Aorta (tissue), 5 donors: ENCODE data around the gene TMEM72. TPM values are rescaled to one million over a fixed set of nuclear protein-coding genes. Genes with fewer than 3 reads are reported as not detected.

Experiments used
- ATAC-seq: fragments of 200-7000 bp; cut with Tn5 transposase; one replicate; pipeline ENCODE4 v1.9.1; 2022; ENCODE audit warnings: moderate library complexity; ENCODE audit not compliant: low FRiP score
- DNase-seq, 2 donors: peaks; one replicate each; pipeline ENCODE4 v3.0.0-alpha.2; 2020
- H3K27ac ChIP-seq, 2 donors: one replicate each; pipeline ENCODE4 v1.5.1; 2013; ENCODE audit warnings: low read length in 2 of 2, mild to moderate bottlenecking in 2 of 2, moderate library complexity in 2 of 2, control low read depth in 1 of 2, inconsistent platforms in 1 of 2, low read depth in 1 of 2
- H3K27me3 ChIP-seq, 2 donors: one replicate each; pipeline ENCODE4 v1.6.1; 2013; ENCODE audit warnings: control low read depth in 1 of 2, low read length in 1 of 2, mild to moderate bottlenecking in 1 of 2, moderate library complexity in 1 of 2; ENCODE audit not compliant: insufficient read depth in 2 of 2, control insufficient read depth in 1 of 2
- H3K36me3 ChIP-seq, 2 donors: one replicate each; pipeline ENCODE4 v1.6.1; 2013; ENCODE audit warnings: control low read depth in 1 of 2, low read length in 1 of 2, mild to moderate bottlenecking in 1 of 2; ENCODE audit not compliant: insufficient read depth in 2 of 2, control insufficient read depth in 1 of 2
- H3K4me1 ChIP-seq, 2 donors: one replicate each; pipeline ENCODE4 v1.6.1; 2013; ENCODE audit warnings: low read length in 2 of 2, control low read depth in 1 of 2, mild to moderate bottlenecking in 1 of 2, moderate library complexity in 1 of 2; ENCODE audit not compliant: insufficient read depth in 2 of 2, control insufficient read depth in 1 of 2
- H3K4me3 ChIP-seq, 2 donors: one replicate each; pipeline ENCODE4 v1.5.1; 2013; ENCODE audit warnings: low read length in 2 of 2, control low read depth in 1 of 2, mild to moderate bottlenecking in 1 of 2
- H3K9me3 ChIP-seq: one replicate; pipeline ENCODE4 v1.6.1; 2013; ENCODE audit warnings: mild to moderate bottlenecking, low read length; ENCODE audit not compliant: control insufficient read depth
- WGBS, 2 donors: extraction: QIAGEN DNeasy Blood & Tissue Kit; methylation state at CpG; one replicate each; pipeline ENCODE4 v1.1.7; 2013; 5-methylcytosine and 5-hydroxymethylcytosine counted together
- intact Hi-C, 2 donors: fragments of 100-400 bp; cut with DNase I; formaldehyde crosslinking; loops; one replicate each; pipeline versions ENCODE4 v1.14.2 to v1.15.0; 2022
- polyA plus RNA-seq, 2 donors: library from polyadenylated mRNA; stranded (reverse); fragments of 200-250 nt; gene quantifications; one replicate each; pipeline ENCODE4 v1.2.3, GENCODE V29; 2013
- total RNA-seq, 2 donors: library from RNA; stranded (reverse); fragmentation: NEBNext Ultra II Directional; extraction: Animal tissue kit (Norgen Biotek cat#: 25700); gene quantifications; one replicate each; pipeline ENCODE4 v1.2.1, GENCODE V29; 2021
- donor health status: healthy with polysubstance abuse.
- donor health status: Bipolar disorder and iron deficiency.
- donor health status: DM: no; HTN: no; CAD: no.
- donor health status: DM: no; HTN: no; CAD: no.
- donor health status: DM: yes; HTN: yes; CAD: no.

The TMEM72 gene
- total and polyA plus RNA-seq, 4 donors = not detected

DNA sequence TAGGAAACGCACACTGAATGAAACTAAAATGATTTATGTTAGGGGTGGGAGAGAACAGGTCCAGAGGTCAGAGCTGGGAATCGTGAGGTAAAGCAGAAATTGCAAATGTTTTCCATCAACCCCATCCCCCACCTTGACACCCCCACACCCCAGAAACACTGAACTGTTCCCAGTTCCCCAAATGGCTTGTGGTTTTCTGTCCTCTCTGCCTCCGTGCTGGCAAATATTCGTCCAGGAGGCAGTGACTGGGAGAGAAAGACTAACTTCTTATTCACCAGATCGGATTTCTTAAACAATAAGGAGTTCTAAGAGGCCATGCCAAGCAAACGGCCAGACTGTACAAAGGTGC is 47.7 kb downstream of the TMEM72 start:
- peak overlapping the region; percentile 47 to 71 for H3K27ac ChIP-seq
- 1 to 2% methylated on average over 6 of the region's 6 CpGs for WGBS, 2 donors
- H3K4me1 ChIP-seq = peaks cover 0 to 7% of the 10 kb centered on the region in 2 donors
- no peak for ATAC-seq
- no peaks in the 10 kb centered on the region for H3K27me3 ChIP-seq
- peak overlapping the region; percentile 35 to 63 for H3K4me3 ChIP-seq
- peaks cover 0 to 2% of the 10 kb centered on the region in 2 donors for H3K36me3 ChIP-seq
- H3K9me3 ChIP-seq = no peaks in the 10 kb centered on the region
- no peak for DNase-seq
- intact Hi-C loops = loop anchor here in 1 of 2 donors (2.0 kb wide), 1 partner anchor 42 kb away; the partner anchor contains the start of gene ZNF22

DNA sequence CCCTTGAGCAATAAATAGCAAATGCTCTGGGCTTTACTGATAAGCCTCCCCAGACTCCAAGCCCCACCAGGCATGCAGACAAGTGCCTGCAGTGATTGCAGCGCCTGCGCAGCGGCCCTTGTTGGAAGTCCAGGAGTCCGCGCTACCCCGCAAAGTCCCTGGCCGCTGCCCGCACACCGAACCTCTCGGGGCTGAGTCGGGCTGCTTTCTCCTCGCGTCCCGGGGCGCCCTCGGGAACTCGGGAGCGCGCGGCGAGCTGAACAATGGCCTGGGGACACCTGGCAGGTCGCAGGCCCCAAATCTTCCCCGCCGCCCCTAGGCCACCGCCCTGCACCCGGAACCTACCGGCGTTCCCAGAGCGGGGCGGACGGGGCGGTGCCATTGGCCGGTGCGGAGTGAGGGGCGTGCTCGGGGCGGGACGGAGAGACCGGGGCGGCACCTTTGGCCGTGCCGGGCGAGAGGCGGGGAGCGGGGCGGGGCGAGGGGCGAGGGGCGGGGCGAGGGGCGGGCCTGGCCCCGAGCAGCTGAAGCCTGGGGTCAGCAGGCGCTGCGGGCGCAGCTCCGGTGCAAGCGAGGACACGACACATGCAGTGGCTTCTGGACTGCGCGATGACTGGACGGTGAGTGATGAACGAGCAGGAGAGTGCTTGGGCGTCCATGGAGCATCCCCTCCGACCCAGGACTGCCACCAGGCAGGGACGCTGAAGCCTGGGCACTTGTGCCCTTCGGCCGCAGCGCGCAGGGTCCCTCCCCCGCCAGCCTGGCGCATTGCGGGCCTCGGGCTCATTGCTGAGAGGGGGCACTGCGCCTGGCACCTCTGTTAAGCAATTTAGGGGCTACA is 48.3 kb downstream of the TMEM72 start, which contains the start of gene RASSF4:
Gene RASSF4, plus strand, starts transcription at position 556 of the 841 bp plus-strand sequence. CDS start 10,401 bp downstream, outside the sequence.
- intact Hi-C loops = loop anchor here in 1 of 2 donors (2.0 kb wide), 1 partner anchor 41 kb away; the partner anchor contains the start of gene ZNF22
- peak within 1 kb of the TSS; percentile 47 to 71 for H3K27ac ChIP-seq
- no peaks in the 10 kb centered on the region for H3K27me3 ChIP-seq
- DNase-seq (peak; percentile 96 to 97), ATAC-seq (peak; percentile 94)
- H3K9me3 ChIP-seq = no peaks in the 10 kb centered on the region
- 0% methylated on average over 62 to 74 of the region's 74 CpGs for WGBS, 2 donors
- peaks cover 0 to 7% of the 10 kb centered on the region in 2 donors for H3K4me1 ChIP-seq
- H3K4me3 ChIP-seq = peak within 1 kb of the TSS; percentile 63 to 83
- H3K36me3 ChIP-seq = peaks cover 0 to 2% of the 10 kb centered on the region in 2 donors

GRCh38 chr10:44960088-44960460 is 48.9 kb downstream of the TMEM72 start:
- peaks cover 0 to 7% of the 10 kb centered on the region in 2 donors for H3K4me1 ChIP-seq
- WGBS, 2 donors = 11% methylated on average over 8 of the region's 8 CpGs

DNA sequence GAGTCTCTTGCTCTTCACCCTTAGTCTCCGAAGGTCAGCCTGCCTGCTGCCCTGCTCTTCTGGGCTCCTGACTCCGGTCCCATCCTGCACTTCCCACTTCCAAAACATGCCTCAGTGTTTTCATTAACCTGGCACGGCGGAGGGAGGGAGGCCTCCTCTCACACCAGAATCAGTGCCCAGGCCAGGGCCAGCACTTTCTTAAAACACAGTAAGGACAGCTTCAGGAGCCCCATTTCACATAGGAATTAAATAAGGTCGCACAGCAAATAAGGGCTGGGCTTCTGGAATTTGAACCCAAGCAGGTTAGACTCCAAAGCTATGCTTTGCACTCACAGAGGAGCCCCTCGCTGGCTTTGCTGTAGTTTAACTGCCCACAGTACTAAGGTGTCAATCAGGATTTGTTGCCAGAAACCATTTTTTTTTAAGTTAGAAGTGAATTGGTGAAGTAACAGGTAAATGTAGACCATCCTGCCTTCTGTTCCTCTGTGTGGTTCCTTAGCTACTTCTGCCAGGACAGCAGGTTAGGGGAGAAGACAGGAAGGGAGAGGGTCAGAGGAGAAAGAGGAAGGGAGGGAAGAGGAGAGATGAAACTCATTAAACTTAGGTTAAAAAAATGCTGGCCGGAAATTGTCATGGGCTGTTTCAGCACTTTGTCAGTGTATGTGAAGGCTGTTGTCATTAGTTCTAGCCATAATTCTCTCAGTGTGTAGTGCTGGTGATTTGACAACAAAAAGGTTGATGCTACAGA is 49.5 kb downstream of the TMEM72 start:
- WGBS, 2 donors = 22 to 25% methylated on average over 7 of the region's 7 CpGs
- Histone ChIP-seq H3K4me1 (peaks cover 0 to 7% of the 10 kb centered on the region in 2 donors), H3K4me3 (peak overlapping the region; percentile 63 to 83), H3K36me3 (peaks cover 0 to 2% of the 10 kb centered on the region in 2 donors), H3K27me3 (no peaks in the 10 kb centered on the region), H3K27ac (no peak overlapping the region), H3K9me3 (no peaks in the 10 kb centered on the region)
- ATAC-seq = no peak
- DNase-seq = peak in 1 of 2 donors; percentile 54
- intact Hi-C loops = no loop called here

More at GRCh38 chr10:44960088-44960460, 48.9 kb downstream of the TMEM72 start:
- H3K27ac ChIP-seq = peak overlapping the region in 1 of 2 donors; percentile 66
- peak overlapping the region; percentile 63 to 83 for H3K4me3 ChIP-seq
- no peaks in the 10 kb centered on the region for H3K9me3 ChIP-seq
- peaks cover 0 to 2% of the 10 kb centered on the region in 2 donors for H3K36me3 ChIP-seq
- H3K27me3 ChIP-seq = no peaks in the 10 kb centered on the region
- no peak for ATAC-seq
- intact Hi-C loops = no loop called here
- DNase-seq = no peak

DNA sequence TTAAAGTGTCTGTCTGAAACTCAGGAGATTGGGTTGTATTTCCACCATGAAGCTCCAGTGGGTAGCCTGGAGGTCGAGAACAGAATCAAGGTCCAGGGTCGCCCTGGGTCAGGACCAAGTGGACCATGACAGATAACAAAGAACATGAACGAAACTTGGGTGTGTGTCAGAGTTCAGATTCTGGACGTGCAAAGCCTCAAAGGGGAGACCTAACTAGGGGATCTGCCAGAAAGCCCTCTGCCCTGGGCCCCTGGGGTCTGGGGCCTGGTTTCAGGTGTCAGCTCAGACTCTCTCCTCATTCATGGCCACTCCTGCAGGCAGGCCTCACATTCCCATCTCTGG is 50.1 kb downstream of the TMEM72 start:
- ATAC-seq = no peak
- no peak overlapping the region for H3K4me3 ChIP-seq
- no peaks in the 10 kb centered on the region for H3K9me3 ChIP-seq
- WGBS, 2 donors = 44 to 52% methylated on average over 4 of the region's 4 CpGs
- DNase-seq = no peak
- intact Hi-C loops = no loop called here
- peaks cover 0 to 2% of the 10 kb centered on the region in 2 donors for H3K36me3 ChIP-seq
- H3K4me1 ChIP-seq = peaks cover 0 to 7% of the 10 kb centered on the region in 2 donors
- H3K27me3 ChIP-seq = no peaks in the 10 kb centered on the region
- H3K27ac ChIP-seq = no peak overlapping the region

- H3K27me3 ChIP-seq = no peaks in the 10 kb centered on the region
- no peak overlapping the region for H3K4me3 ChIP-seq
- H3K27ac ChIP-seq = no peak overlapping the region
- H3K4me1 ChIP-seq = peaks cover 0 to 7% of the 10 kb centered on the region in 2 donors
- 70 to 71% methylated on average over 11 of the region's 11 CpGs for WGBS, 2 donors
- H3K36me3 ChIP-seq = no peaks in the 10 kb centered on the region
- ATAC-seq (no peak), DNase-seq (no peak)
- H3K9me3 ChIP-seq = no peaks in the 10 kb centered on the region
- intact Hi-C loops = no loop called here
These were observed 51.0 kb downstream of the TMEM72 start for GRCh38 chr10:44961931-44962750.

DNA sequence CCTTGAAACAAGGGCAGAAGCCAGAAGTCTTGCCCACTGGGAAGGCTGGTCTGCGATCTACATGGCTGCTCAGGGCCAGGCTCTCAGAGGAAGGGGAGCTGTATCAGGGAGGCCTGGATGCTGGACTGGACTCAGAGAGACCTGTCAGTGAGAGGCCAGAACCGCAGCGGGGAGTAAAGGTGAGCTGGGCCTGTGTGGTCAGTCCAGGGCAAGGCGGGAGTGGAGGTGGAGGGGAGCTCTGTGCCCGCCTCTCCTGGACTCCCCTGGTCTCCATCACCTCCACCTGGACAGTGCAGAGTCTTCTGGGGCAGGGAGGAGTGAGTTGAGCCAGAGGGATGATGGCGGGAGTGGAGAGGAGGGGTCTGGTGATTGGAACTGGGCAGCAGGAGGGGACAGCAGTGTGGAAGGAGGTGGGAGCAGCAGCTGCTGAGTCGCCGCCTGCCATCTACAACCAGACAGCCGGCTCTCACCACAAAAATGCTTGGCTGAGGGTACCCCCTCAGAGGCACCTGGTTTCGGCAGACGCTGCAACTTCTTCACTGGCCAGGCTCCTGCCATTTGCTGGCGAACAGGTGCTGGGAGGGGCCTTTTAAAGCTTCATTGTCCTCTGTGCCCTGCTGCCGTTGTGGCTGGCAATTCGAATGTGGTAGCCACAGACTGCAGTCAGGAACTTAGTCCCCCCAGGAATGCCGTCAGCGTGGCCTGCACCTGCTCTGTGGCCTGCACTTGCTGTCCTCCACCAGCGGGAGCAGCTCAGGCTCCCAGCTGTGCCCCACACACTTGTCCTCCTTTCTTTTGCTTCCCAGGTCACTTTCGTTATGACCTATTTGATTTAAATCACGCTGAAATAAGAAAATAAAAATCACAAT is 52.0 kb downstream of the TMEM72 start:
- 78 to 83% methylated on average over 19 of the region's 19 CpGs for WGBS, 2 donors
- DNase-seq (peak in 1 of 2 donors; percentile 60), ATAC-seq (no peak)
- Histone ChIP-seq H3K9me3 (no peaks in the 10 kb centered on the region), H3K27me3 (no peaks in the 10 kb centered on the region), H3K27ac (peak overlapping the region in 1 of 2 donors; percentile 4), H3K4me1 (peaks cover 0 to 3% of the 10 kb centered on the region in 2 donors), H3K4me3 (no peak overlapping the region), H3K36me3 (no peaks in the 10 kb centered on the region)
- intact Hi-C loops = no loop called here
